OCI-LY3 (cell line): ENCODE results near the gene KLRF2.

Experiments
- H2AFZ ChIP-seq: fragments of 200-600, 300-600 bp; shearing (Covaris generic); 2 replicates; pipeline ENCODE4 v1.6.0; 2014; ENCODE audit warnings: antibody characterized with exemption, low read depth, low read length
- H3K27ac ChIP-seq: fragments of 200-600, 300-600 bp; sonication (generic); 2 replicates; pipeline ENCODE4 v1.5.1; 2014; ENCODE audit warnings: mild to moderate bottlenecking, low read length, moderate library complexity, mixed read lengths
- H3K27me3 ChIP-seq: fragments of 200-600, 300-600 bp; sonication (generic); 2 replicates; pipeline ENCODE4 v1.6.1; 2014; ENCODE audit warnings: low read depth, low read length, mixed read lengths
- H3K36me3 ChIP-seq: fragments of 200-600, 300-600 bp; sonication (generic); replicated peaks from 2 replicates; pipeline ENCODE3; 2014; ENCODE audit warnings: low read depth, low read length, mixed read lengths
- H3K4me1 ChIP-seq: fragments of 300-600, 200-600 bp; sonication (generic); 2 replicates; pipeline ENCODE4 v1.6.1; 2014; ENCODE audit warnings: low read length, mixed read lengths
- H3K4me2 ChIP-seq: fragments of 200-600, 300-600 bp; sonication (generic); 2 replicates; pipeline ENCODE4 v1.6.1; 2014; ENCODE audit warnings: low read length, mixed read lengths
- H3K4me3 ChIP-seq: fragments of 300-600, 200-600 bp; sonication (generic); 2 replicates; pipeline ENCODE4 v1.5.1; 2014; ENCODE audit warnings: antibody characterized with exemption, mild to moderate bottlenecking, low read length, moderate library complexity
- H3K79me2 ChIP-seq: fragments of 300-600, 200-600 bp; shearing (Covaris generic); 2 replicates; pipeline ENCODE4 v1.6.1; 2014; ENCODE audit warnings: mild to moderate bottlenecking, low read length, mixed read lengths
- H3K9ac ChIP-seq: fragments of 300-600, 200-600 bp; shearing (Covaris generic); 2 replicates; pipeline ENCODE4 v1.6.0; 2014; ENCODE audit warnings: mild to moderate bottlenecking, low read length, moderate library complexity
- H3K9me3 ChIP-seq: fragments of 200-600, 300-600 bp; shearing (Covaris generic); 2 replicates; pipeline ENCODE4 v1.6.1; 2014; ENCODE audit warnings: low read length, mixed read lengths; ENCODE audit not compliant: insufficient read depth
- H4K20me1 ChIP-seq: fragments of 200-600, 300-600 bp; sonication (generic); 2 replicates; pipeline ENCODE4 v1.6.1; 2016; ENCODE audit warnings: low read length, mixed read lengths; ENCODE audit not compliant: insufficient read depth
- CTCF ChIP-seq: fragments of 200-600, 300-600 bp; sonication (generic); IDR thresholded peaks from 2 replicates; pipeline ENCODE4 v1.5.1; 2014; ENCODE audit warnings: antibody characterized with exemption, low read length, low read depth
- EZH2phosphoT487 ChIP-seq: fragments of 200-600 bp; shearing (Covaris generic); IDR thresholded peaks from 2 replicates; pipeline ENCODE4 v1.6.1; 2018; ENCODE audit warnings: antibody characterized with exemption, mixed run types, low read depth

KLRF2 gene

GRCh38 chr12:9902539-9903228, 21.4 kb downstream of the KLRF2 start:
- Histone ChIP-seq H3K4me2 (no peak overlapping the region), H3K36me3 (no peaks in the 10 kb centered on the region), H3K9ac (no peak overlapping the region), H3K4me1 (peaks cover 2% of the 10 kb centered on the region; the same call in 1 of the 2 replicates), H3K79me2 (no peaks in the 10 kb centered on the region), H3K27me3 (no peaks in the 10 kb centered on the region), H3K9me3 (peaks cover 17% of the 10 kb centered on the region; the same call in 1 of the 2 replicates), H4K20me1 (no peaks in the 10 kb centered on the region), H3K27ac (no peak overlapping the region), H2AFZ (no peak overlapping the region), H3K4me3 (no peak overlapping the region)
- TF ChIP-seq CTCF (no peak), EZH2phosphoT487 (no peak)

GRCh38 chr12:9906873-9907272, 25.6 kb downstream of the KLRF2 start:
- Histone ChIP-seq H3K36me3 (peaks cover 1% of the 10 kb centered on the region), H3K9ac (no peak overlapping the region), H3K27me3 (no peaks in the 10 kb centered on the region), H3K4me2 (no peak overlapping the region), H3K4me1 (no peaks in the 10 kb centered on the region), H3K4me3 (no peak overlapping the region), H4K20me1 (no peaks in the 10 kb centered on the region), H3K79me2 (no peaks in the 10 kb centered on the region), H2AFZ (no peak overlapping the region), H3K9me3 (peaks cover 46% of the 10 kb centered on the region), H3K27ac (no peak overlapping the region)
- TF ChIP-seq EZH2phosphoT487 (no peak), CTCF (no peak)

GRCh38 chr12:9907769-9908168, 26.5 kb downstream of the KLRF2 start:
- H3K79me2 ChIP-seq: no peaks in the 10 kb centered on the region
- no peaks in the 10 kb centered on the region for H3K27me3 ChIP-seq
- no peak overlapping the region for H2AFZ ChIP-seq
- H3K27ac ChIP-seq: no peak overlapping the region
- H3K4me1 ChIP-seq: no peaks in the 10 kb centered on the region
- H3K9ac ChIP-seq: no peak overlapping the region
- no peak overlapping the region for H3K4me3 ChIP-seq
- H3K4me2 ChIP-seq: no peak overlapping the region
- peaks cover 2% of the 10 kb centered on the region for H3K36me3 ChIP-seq
- H3K9me3 ChIP-seq: peaks cover 42% of the 10 kb centered on the region
- TF ChIP-seq CTCF (no peak), EZH2phosphoT487 (no peak)
- no peaks in the 10 kb centered on the region for H4K20me1 ChIP-seq

GRCh38 chr12:9908350-9908749, 27.1 kb downstream of the KLRF2 start:
- TF ChIP-seq CTCF (no peak), EZH2phosphoT487 (no peak)
- Histone ChIP-seq H3K4me3 (no peak overlapping the region), H3K4me2 (no peak overlapping the region), H3K27me3 (no peaks in the 10 kb centered on the region), H3K4me1 (no peaks in the 10 kb centered on the region), H3K27ac (no peak overlapping the region), H3K36me3 (peaks cover 2% of the 10 kb centered on the region), H3K9me3 (peaks cover 42% of the 10 kb centered on the region), H2AFZ (no peak overlapping the region), H3K79me2 (no peaks in the 10 kb centered on the region), H3K9ac (no peak overlapping the region), H4K20me1 (no peaks in the 10 kb centered on the region)
